GM04503 (cell line): ENCODE data around the gene MT1B.
"Not testable (repeated sequence)": the region's sequence is repeated elsewhere in the genome, so short reads cannot be mapped to it uniquely, and the experiment has no call there.

Experiments used
- DNase-seq: peaks from one replicate; pipeline ENCODE4 v3.0.0-alpha.2; 2012; ENCODE audit warnings: low read depth

The MT1B gene

GRCh38 chr16:56637814-56638750 is 13.6 kb upstream of the MT1B start, which contains the start of gene MT1A:
TSS of gene MT1A (plus strand) at chr16:56638666. CDS start at chr16:56638739, 73 bp downstream.
- DNase-seq = no peak

- no peak for DNase-seq
These were observed 12.6 kb upstream of the MT1B start for GRCh38 chr16:56639045-56639444.

- DNase-seq = no peak
These were observed 11.6 kb upstream of the MT1B start for GRCh38 chr16:56640076-56640475.

- no peak for DNase-seq
These were observed 10.5 kb upstream of the MT1B start for GRCh38 chr16:56641166-56641565.

GRCh38 chr16:56643080-56643778 is 8.5 kb upstream of the MT1B start:
- no peak for DNase-seq

- DNase-seq = no peak
These were observed 7.9 kb upstream of the MT1B start for GRCh38 chr16:56643833-56644232.

GRCh38 chr16:56645311-56645710 is 6.4 kb upstream of the MT1B start:
- no peak for DNase-seq

- DNase-seq = no peak
These were observed 5.8 kb upstream of the MT1B start for GRCh38 chr16:56645838-56646237.

- DNase-seq = no peak
These were observed 3.9 kb upstream of the MT1B start for GRCh38 chr16:56647641-56648431.

GRCh38 chr16:56649271-56649670 is 2.4 kb upstream of the MT1B start:
- no peak for DNase-seq

GRCh38 chr16:56649820-56650219 is 1.9 kb upstream of the MT1B start:
- DNase-seq = no peak

- no peak for DNase-seq
These were observed 914 bp downstream of the MT1B start for GRCh38 chr16:56652600-56652999.

GRCh38 chr16:56653218-56653617 is 1.5 kb downstream of the MT1B start:
- DNase-seq = no peak

- no peak for DNase-seq
These were observed 6.1 kb downstream of the MT1B start, which contains the start of gene MT1F for GRCh38 chr16:56657555-56658326. TSS of gene MT1F (plus strand) at chr16:56657959. CDS start at chr16:56658059, 100 bp downstream.

- DNase-seq = no peak
These were observed 6.7 kb downstream of the MT1B start for GRCh38 chr16:56658327-56658875.

- no peak for DNase-seq
These were observed 11.0 kb downstream of the MT1B start for GRCh38 chr16:56662357-56663354.

- no peak for DNase-seq
These were observed 12.8 kb downstream of the MT1B start for GRCh38 chr16:56664506-56664905.

- not testable (repeated sequence) for DNase-seq
These were observed 13.9 kb downstream of the MT1B start for GRCh38 chr16:56665286-56666261.
